CD4-positive, alpha-beta T cell treated with Interleukin-17A for 4 hours (primary cell): ENCODE data around the gene FAAP24.
"Not testable (repeated sequence)": the region's sequence is repeated elsewhere in the genome, so short reads cannot be mapped to it uniquely, and the experiment has no call there.

Experiments used
- DNase-seq: peaks from one replicate; pipeline ENCODE4 v3.0.0-alpha.2; 2020; ENCODE audit warnings: mixed read lengths

FAAP24 gene

DNA sequence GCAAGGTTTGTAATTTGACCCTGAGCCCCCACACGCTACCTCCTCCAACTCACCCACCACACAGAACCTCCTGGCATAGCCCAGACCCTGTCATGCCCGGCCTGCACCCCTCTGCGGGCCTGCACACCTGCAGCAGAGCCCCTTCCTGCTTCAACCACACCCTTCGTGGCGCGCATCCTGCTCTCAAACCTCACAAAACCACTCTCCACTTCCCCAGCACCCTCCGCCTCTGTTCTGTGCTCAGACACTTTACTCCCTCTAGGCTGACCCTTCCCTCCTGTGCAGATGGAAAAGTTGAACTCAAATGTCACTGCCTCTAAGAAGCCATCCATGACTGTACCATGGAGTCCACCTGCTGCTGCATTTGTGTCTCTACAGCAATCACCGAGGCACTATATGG lies 28.5 kb downstream of the FAAP24 start:
- peak; percentile 49 for DNase-seq

DNA sequence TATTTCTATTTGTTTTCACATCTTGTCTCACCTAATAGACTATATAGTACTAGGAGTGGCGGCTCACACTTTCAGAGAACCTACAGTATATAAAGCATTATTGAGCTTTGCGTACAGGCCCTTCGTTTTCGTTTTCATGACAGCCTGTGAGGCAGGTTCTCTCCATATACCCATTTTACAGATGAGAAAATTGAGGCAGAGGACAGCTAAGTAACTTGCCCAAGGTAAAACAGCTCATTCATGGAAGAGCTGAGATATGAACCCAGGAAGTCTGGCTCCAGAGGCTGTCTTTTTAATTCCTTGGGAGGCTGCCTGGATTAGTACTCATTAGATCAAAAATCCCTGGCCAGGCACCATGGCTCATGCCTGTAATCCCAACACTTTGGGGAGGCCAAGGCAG lies 28.9 kb downstream of the FAAP24 start:
- DNase-seq = no peak

- DNase-seq = not testable (repeated sequence)
Observed at GRCh38 chr19:33002126-33002865, 30.3 kb downstream of the FAAP24 start.

DNA sequence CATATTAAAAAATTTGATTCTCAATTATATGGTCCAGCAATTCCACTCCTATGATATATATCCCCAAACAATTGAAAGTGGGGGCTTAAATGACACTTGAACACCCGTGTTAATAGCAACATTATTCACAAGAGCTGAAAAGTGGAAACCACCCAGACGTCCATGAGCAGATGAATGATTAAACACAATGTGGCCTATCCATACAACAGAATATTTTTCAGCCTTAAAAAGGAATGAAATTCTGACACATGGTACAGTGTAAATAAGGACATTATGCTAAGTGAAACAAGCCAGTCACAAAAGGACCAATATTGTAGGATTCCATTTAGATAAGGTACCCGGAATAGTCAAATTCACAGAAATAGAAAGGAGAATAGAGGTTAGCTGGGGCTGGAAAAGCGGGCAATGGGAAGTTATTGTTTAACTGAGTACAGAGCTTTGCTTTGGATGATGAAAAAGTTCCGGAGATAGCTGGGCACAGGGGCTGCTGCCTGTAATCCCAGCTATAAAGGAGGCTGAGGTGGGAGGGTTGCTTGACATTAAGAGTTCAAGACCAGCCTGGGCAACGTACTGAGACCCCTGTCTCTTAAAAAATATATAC lies 31.5 kb downstream of the FAAP24 start:
- DNase-seq = not testable (repeated sequence)

- no peak for DNase-seq
Observed at GRCh38 chr19:33005440-33005839, 33.4 kb downstream of the FAAP24 start.

GRCh38 chr19:33008738-33009137 lies 36.7 kb downstream of the FAAP24 start:
- DNase-seq = no peak

GRCh38 chr19:33010891-33011290 lies 38.8 kb downstream of the FAAP24 start:
- DNase-seq = not testable (repeated sequence)

GRCh38 chr19:33022472-33023116 lies 50.6 kb downstream of the FAAP24 start:
- DNase-seq = no peak

GRCh38 chr19:33024398-33024797 lies 52.4 kb downstream of the FAAP24 start:
- no peak for DNase-seq

DNA sequence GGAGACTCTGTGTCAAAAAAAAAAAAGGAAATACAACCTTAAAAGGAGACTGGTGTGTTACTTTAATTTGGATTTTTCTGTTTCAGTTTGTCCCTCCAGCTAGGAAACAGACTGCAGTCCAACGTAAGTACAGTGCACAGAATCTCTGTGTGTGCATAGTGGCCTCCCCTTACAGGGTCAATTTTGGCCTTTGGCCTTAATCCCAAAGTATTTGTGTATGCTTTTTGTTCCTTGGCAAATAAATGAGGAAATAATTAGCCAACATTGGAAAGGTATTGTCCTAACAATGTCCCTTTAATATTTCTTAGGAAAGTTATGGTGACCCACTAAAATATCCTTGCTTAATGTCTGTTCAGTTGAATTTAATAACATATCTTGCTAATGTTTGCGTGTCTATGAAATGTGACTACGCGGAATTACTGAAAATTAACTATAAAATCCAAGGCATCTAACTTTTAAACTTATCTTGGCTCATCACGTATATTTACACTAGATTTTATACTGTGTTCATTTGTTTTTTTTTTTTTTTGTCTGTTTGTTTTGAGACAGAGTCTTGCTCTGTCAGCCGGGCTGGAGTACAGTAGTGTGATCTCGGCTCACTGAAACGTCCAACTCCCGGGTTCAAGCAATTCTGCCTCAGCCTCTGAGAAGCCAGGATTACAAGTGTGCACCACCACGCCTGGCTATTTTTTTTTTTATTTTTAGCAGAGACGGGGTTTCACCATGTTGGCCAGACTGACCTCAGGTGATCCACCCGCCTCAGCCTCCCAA lies 53.6 kb downstream of the FAAP24 start:
- DNase-seq = not testable (repeated sequence)

- DNase-seq = not testable (repeated sequence)
Observed at GRCh38 chr19:33026602-33027001, 54.6 kb downstream of the FAAP24 start.
